A673 (cell line): Measurements from ENCODE around the gene CHPT1. TPM values are rescaled to one million over a fixed set of nuclear protein-coding genes. Genes with fewer than 3 reads are reported as not detected.
"Not testable (repeated sequence)": the region's sequence is repeated elsewhere in the genome, so short reads cannot be mapped to it uniquely, and the experiment has no call there.

ENCODE experiments used
- BruUV-seq: library from RNA; stranded (reverse); fragments of 400-500 nt; replicated peaks from 2 replicates; lab custom pipeline; 2021; lab: Mats Ljungman, UMichigan
- CTCF ChIA-PET: fragments of 300-600 bp; sonication (Branson Sonifier 250); formaldehyde crosslinking; loops from one replicate; lab custom pipeline; 2022; ENCODE audit warnings: antibody characterized with exemption; lab: Charles Lee
- POLR2A ChIA-PET: fragments of 300-600 bp; sonication (Branson Sonifier 250); formaldehyde crosslinking; loops from one replicate; lab custom pipeline; 2022; ENCODE audit warnings: antibody characterized with exemption; ENCODE audit not compliant: low non-redundant PET; lab: Charles Lee
- DNase-seq: peaks from one replicate; pipeline ENCODE4 v3.0.0-alpha.2; 2015; ENCODE audit warnings: low spot score
- H3K27ac ChIP-seq: fragments of 200-600 bp; sonication (generic); 2 replicates; pipeline ENCODE4 v1.5.1; 2016; ENCODE audit warnings: mixed run types, low read depth, mild to moderate bottlenecking, mixed read lengths, antibody characterized with exemption, low read length; ENCODE audit not compliant: poor library complexity, severe bottlenecking
- H3K27me3 ChIP-seq: fragments of 200-600 bp; sonication (generic); replicated peaks from 2 replicates; pipeline ENCODE4 v1.6.1; 2017; ENCODE audit warnings: mixed run types, low read depth, mild to moderate bottlenecking, mixed read lengths, antibody characterized with exemption, low read length; ENCODE audit not compliant: insufficient read depth, poor library complexity
- H3K36me3 ChIP-seq: fragments of 200-600 bp; sonication (generic); 2 replicates; pipeline ENCODE4 v1.6.1; 2016; ENCODE audit warnings: mixed run types, mild to moderate bottlenecking, mixed read lengths, antibody characterized with exemption, low read length; ENCODE audit not compliant: insufficient read depth, poor library complexity, severe bottlenecking
- H3K4me1 ChIP-seq: fragments of 200-600 bp; sonication (generic); 2 replicates; pipeline ENCODE4 v1.6.1; 2017; ENCODE audit warnings: mixed run types, mild to moderate bottlenecking, mixed read lengths, antibody characterized with exemption, low read length; ENCODE audit not compliant: insufficient read depth, poor library complexity, severe bottlenecking
- H3K4me3 ChIP-seq: fragments of 200-600 bp; sonication (generic); 2 replicates; pipeline ENCODE4 v1.5.1; 2016; ENCODE audit warnings: low read depth, mixed run types, mild to moderate bottlenecking, mixed read lengths, low read length; ENCODE audit not compliant: poor library complexity, severe bottlenecking
- H3K9me3 ChIP-seq: fragments of 200-600 bp; sonication (generic); 2 replicates; pipeline ENCODE4 v1.6.1; 2016; ENCODE audit warnings: mixed run types, low read depth, mild to moderate bottlenecking, mixed read lengths, antibody characterized with exemption, low read length; ENCODE audit not compliant: poor library complexity, severe bottlenecking
- CTCF ChIP-seq: fragments of 300-800, 200-600 bp; sonication (generic); conservative IDR thresholded peaks from 2 replicates; pipeline ENCODE4 v1.5.1; 2017; ENCODE audit warnings: low read depth, mild to moderate bottlenecking, antibody characterized with exemption, low read length, moderate library complexity, mixed read lengths
- EZH2 ChIP-seq: fragments of 200-600 bp; sonication (generic); IDR thresholded peaks from 2 replicates; pipeline ENCODE4 v1.6.1; 2017; ENCODE audit warnings: borderline replicate concordance, low read depth, mild to moderate bottlenecking, mixed read lengths, antibody characterized with exemption, low read length; ENCODE audit not compliant: poor library complexity, severe bottlenecking
- intact Hi-C: fragments of 100-400 bp; cut with micrococcal nuclease; formaldehyde crosslinking; loops from one replicate; pipeline ENCODE4 v1.10.0; 2022; ENCODE audit not compliant: unreplicated experiment
- total RNA-seq: library from RNA; stranded (reverse); gene quantifications from 2 replicates; pipeline ENCODE4 v1.2.3, GENCODE V29; 2021

CHPT1 gene
- total RNA-seq, 1 experiment from 2014 or later = 31.6 TPM

- no peaks in the 10 kb centered on the region for H3K36me3 ChIP-seq
- no peak overlapping the region for H3K27ac ChIP-seq
- BruUV-seq = no TSS peak
- DNase-seq = no peak
- TF ChIP-seq EZH2 (no peak), CTCF (no peak)
- no peak overlapping the region for H3K4me3 ChIP-seq
- POLR2A ChIA-PET = no interaction called here
- intact Hi-C loops = no loop called here
- H3K9me3 ChIP-seq = no peaks in the 10 kb centered on the region
- H3K27me3 ChIP-seq = no peaks in the 10 kb centered on the region
- H3K4me1 ChIP-seq = no peaks in the 10 kb centered on the region
- CTCF ChIA-PET = no interaction called here
Measured at GRCh38 chr12:101675555-101675954, 21.9 kb upstream of the CHPT1 start.

DNA sequence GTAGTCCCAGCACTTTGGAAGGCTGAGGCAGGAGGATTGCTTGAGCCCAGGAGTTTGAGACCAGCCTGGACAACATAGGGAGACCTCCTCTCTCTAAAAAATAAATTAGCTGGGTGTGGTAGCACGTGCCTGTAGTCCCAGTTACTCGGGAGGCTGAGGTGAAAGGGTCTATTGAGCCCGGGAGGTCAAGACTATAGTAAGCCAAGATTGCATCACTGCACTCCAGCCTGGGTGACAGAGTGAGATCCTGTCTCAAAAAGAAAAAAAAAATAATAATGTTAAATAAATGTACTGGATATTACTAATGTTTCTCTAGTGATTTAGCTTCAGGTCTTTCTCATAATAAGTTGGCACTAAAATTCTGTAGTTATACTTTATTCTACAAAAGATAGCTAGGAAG, 20.9 kb upstream of the CHPT1 start:
- H3K27ac ChIP-seq, POLR2A ChIA-PET, H3K36me3 ChIP-seq, BruUV-seq, H3K4me1 ChIP-seq, intact Hi-C loops, H3K27me3 ChIP-seq, CTCF ChIA-PET, DNase-seq, H3K4me3 ChIP-seq, H3K9me3 ChIP-seq: not testable (repeated sequence)

- no peak overlapping the region for H3K27ac ChIP-seq
- BruUV-seq = no TSS peak
- ChIA-PET CTCF (no interaction called here), POLR2A (no interaction called here)
- H3K4me1 ChIP-seq = no peaks in the 10 kb centered on the region
- no peak overlapping the region for H3K4me3 ChIP-seq
- no peaks in the 10 kb centered on the region for H3K27me3 ChIP-seq
- intact Hi-C loops = no loop called here
- no peaks in the 10 kb centered on the region for H3K36me3 ChIP-seq
- TF ChIP-seq EZH2 = no peak
- no peak for TF ChIP-seq CTCF
- H3K9me3 ChIP-seq = no peaks in the 10 kb centered on the region
- no peak for DNase-seq
Measured at GRCh38 chr12:101678081-101678480, 19.4 kb upstream of the CHPT1 start.

GRCh38 chr12:101680240-101680639, 17.2 kb upstream of the CHPT1 start:
- Histone ChIP-seq H3K4me3 (no peak overlapping the region), H3K4me1 (peaks cover 2% of the 10 kb centered on the region), H3K27me3 (no peaks in the 10 kb centered on the region), H3K36me3 (no peaks in the 10 kb centered on the region), H3K9me3 (no peaks in the 10 kb centered on the region), H3K27ac (no peak overlapping the region)
- ChIA-PET CTCF (no interaction called here), POLR2A (no interaction called here)
- DNase-seq = no peak
- no TSS peak for BruUV-seq
- TF ChIP-seq CTCF (no peak), EZH2 (no peak)
- intact Hi-C loops = no loop called here
